ENCODE results near the gene CTNNBL1. TPM values are rescaled to one million over a fixed set of nuclear protein-coding genes. Genes with fewer than 3 reads are reported as not detected.

Gene CTNNBL1
- total RNA-seq, 1 experiment from 2014 or later: 55.4 TPM

GRCh38 chr20:37804584-37805566, 111.0 kb downstream of the CTNNBL1 start:
- ATAC-seq (no peak), DNase-seq (ENCODE audit: low read depth, low spot score) (no peak)
- RAD21 ChIA-PET (ENCODE audit: low non-redundant PET in 1 of 2, low total read pairs in 2 of 2, uncharacterized antibody in 2 of 2, unreplicated experiment in 2 of 2): no interaction called here
- Histone ChIP-seq H3K9ac (ENCODE audit: low read length) (no peak overlapping the region), H3K27me3 (ENCODE audit: insufficient read depth, low read length) (no peaks in the 10 kb centered on the region), H3K4me1 (ENCODE audit: control insufficient read depth in 1 of 2, insufficient read depth in 2 of 2, low read length in 2 of 2) (no peaks in the 10 kb centered on the region), H3K36me3 (ENCODE audit: control insufficient read depth in 1 of 2, insufficient read depth in 2 of 2, low read length in 2 of 2) (no peaks in the 10 kb centered on the region; a peak in 1 of 4 replicates), H3K4me2 (ENCODE audit: low read length) (no peak overlapping the region), H3K27ac (ENCODE audit: low read depth, low read length) (no peak overlapping the region), H3K79me2 (ENCODE audit: insufficient read depth, low read length) (no peaks in the 10 kb centered on the region), H3K9me2 (ENCODE audit: insufficient read depth) (no peaks in the 10 kb centered on the region), H3K4me3 (replicated peaks in 1 of 2; ENCODE audit: low read depth in 1 of 2, low read length in 2 of 2) (no peak overlapping the region), H2AFZ (ENCODE audit: low read depth, low read length, poor library complexity, severe bottlenecking) (no peak overlapping the region), H3K9me3 (ENCODE audit: control insufficient read depth in 1 of 2, insufficient read depth in 1 of 2, low read depth in 1 of 2, low read length in 2 of 2) (no peaks in the 10 kb centered on the region), H4K20me1 (ENCODE audit: insufficient read depth) (no peaks in the 10 kb centered on the region)
- intact Hi-C loops (cut with micrococcal nuclease): no loop called here
- TF ChIP-seq EZH2 (IDR thresholded peaks at IDR 0.05) (no peak), SP1 (IDR thresholded peaks at IDR 0.05; ENCODE audit: low read depth) (no peak), ELF1 (IDR thresholded peaks at IDR 0.05; ENCODE audit: borderline replicate concordance, low read depth) (no peak)
- BruUV-seq (replicated peaks): no TSS peak
- CTCF ChIA-PET: no interaction called here
- POLR2A ChIA-PET: no interaction called here

- Histone ChIP-seq H3K79me2 (ENCODE audit: insufficient read depth, low read length) (no peaks in the 10 kb centered on the region), H4K20me1 (ENCODE audit: insufficient read depth) (no peaks in the 10 kb centered on the region), H2AFZ (ENCODE audit: low read depth, low read length, poor library complexity, severe bottlenecking) (no peak overlapping the region), H3K27ac (ENCODE audit: low read depth, low read length) (no peak overlapping the region), H3K27me3 (ENCODE audit: insufficient read depth, low read length) (no peaks in the 10 kb centered on the region), H3K4me3 (replicated peaks in 1 of 2; ENCODE audit: low read depth in 1 of 2, low read length in 2 of 2) (no peak overlapping the region), H3K4me1 (ENCODE audit: control insufficient read depth in 1 of 2, insufficient read depth in 2 of 2, low read length in 2 of 2) (no peaks in the 10 kb centered on the region), H3K9me2 (ENCODE audit: insufficient read depth) (no peaks in the 10 kb centered on the region), H3K9ac (ENCODE audit: low read length) (no peak overlapping the region), H3K4me2 (ENCODE audit: low read length) (no peak overlapping the region), H3K9me3 (ENCODE audit: control insufficient read depth in 1 of 2, insufficient read depth in 1 of 2, low read depth in 1 of 2, low read length in 2 of 2) (no peaks in the 10 kb centered on the region), H3K36me3 (ENCODE audit: control insufficient read depth in 1 of 2, insufficient read depth in 2 of 2, low read length in 2 of 2) (no peaks in the 10 kb centered on the region; a peak in 1 of 4 replicates)
- RAD21 ChIA-PET (ENCODE audit: low non-redundant PET in 1 of 2, low total read pairs in 2 of 2, uncharacterized antibody in 2 of 2, unreplicated experiment in 2 of 2): no interaction called here
- CTCF ChIA-PET: no interaction called here
- DNase-seq (ENCODE audit: low read depth, low spot score) (no peak), ATAC-seq (no peak)
- TF ChIP-seq FOSL1 (IDR thresholded peaks at IDR 0.05; ENCODE audit: low read depth) (no peak), SP1 (IDR thresholded peaks at IDR 0.05; ENCODE audit: low read depth) (no peak), ATF3 (IDR thresholded peaks at IDR 0.05) (no peak)
- intact Hi-C loops (cut with micrococcal nuclease): no loop called here
- BruUV-seq (replicated peaks): no TSS peak
- POLR2A ChIA-PET: no interaction called here
These were observed 113.8 kb downstream of the CTNNBL1 start for GRCh38 chr20:37807471-37808232.

Data from HCT116 (cell line).